NCI-H748 treated with DMSO at 0.1 percent for 48 hours (cell line): ENCODE measurements around the gene ERGIC1.

Experiments used
- DNase-seq: peaks from one replicate; lab custom pipeline; 2025; lab: John Stamatoyannopoulos, UW

Gene ERGIC1

DNA sequence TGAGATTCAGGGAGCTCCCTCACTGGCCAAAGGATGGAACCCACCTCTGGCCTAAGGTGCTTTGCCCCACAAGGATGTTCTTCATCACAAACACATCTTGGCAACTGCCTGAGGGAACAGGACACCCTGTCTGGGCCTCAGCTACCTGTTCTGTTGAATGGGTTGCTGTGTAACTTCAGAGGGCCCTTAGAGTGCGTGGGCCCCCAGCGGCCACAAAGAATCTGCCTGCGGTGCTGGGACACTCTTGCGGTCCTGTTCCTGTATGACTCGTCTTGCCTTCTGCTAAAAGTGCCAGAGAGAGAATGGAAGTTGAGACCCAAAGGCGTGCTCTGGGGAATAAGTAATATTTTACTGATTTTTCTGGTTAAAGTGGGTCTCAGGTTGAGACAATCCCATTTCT lies 111.1 kb downstream of the ERGIC1 start:
- DNase-seq, result no peak

DNA sequence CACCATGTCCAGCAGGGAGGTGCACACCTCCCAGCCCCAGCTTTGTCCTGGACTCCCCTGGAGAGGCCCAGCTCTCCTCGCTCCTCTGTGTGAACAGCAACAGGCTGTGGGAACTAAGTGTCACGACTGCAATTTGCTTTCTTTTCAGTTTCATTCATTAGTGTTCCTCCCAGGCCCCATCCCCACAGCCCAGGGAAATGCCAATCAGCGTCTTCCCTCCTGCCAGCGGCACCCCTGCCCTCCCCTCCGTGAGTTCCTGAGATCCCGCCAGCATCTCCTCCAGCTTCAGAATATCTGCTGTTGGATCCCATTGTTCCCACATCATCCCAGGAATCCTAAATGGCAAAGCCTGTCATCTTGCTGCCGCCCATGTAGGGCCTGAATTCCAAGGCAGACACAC lies 112.1 kb downstream of the ERGIC1 start:
- no peak for DNase-seq

DNA sequence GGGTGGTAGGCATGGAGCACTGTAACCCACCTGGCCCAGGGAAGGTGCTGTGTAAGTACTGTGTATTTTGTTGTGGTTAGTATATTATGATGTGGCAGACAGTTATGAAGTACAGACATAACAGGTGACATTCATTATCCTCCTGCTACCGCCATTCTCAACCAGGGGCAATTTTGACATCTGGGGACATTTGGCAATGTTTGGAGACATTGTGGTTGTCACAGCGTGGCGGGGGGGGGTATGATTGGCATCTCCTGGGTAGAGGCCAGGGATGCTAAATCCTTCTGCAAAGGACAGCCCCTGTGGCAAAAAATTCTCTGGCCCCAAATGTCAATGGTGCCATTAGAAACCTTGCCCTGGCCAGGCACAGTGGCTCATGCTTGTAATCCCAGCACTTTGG lies 115.4 kb downstream of the ERGIC1 start:
- no peak for DNase-seq

DNA sequence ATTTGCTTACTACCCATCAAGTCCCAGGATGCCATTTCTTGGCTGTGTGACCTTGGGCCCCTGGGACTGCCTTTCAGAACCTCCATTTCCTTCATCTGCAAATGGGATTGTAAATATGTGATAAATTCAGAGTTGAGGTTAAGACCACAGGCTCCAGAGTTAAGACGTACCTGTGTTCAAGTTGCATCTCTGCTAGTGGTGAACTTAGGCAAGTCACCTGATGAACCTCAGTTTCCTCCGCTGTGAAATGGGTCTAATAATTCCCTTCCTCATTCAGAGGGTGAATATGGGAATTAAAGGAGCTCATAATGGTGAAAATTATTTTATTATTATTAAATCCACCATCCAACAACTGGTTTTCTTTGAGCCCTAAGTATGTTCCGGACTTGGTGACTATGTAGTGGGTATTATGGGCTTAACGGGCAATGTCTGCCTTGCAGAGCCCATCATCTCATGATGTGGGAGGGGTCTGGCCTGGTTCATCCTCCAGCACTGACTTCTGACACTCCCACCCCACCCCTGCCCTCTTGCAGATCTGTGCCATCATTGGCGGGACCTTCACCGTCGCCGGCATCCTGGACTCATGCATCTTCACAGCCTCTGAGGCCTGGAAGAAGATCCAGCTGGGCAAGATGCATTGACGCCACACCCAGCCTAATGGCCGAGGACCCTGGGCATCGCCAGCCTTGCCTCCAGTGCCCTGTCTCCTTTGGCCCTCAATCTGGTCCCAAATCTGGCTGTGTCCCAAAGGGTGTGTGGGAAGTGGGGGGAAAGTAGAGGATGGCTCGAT lies 116.3 kb downstream of the ERGIC1 start:
- DNase-seq, result no peak

DNA sequence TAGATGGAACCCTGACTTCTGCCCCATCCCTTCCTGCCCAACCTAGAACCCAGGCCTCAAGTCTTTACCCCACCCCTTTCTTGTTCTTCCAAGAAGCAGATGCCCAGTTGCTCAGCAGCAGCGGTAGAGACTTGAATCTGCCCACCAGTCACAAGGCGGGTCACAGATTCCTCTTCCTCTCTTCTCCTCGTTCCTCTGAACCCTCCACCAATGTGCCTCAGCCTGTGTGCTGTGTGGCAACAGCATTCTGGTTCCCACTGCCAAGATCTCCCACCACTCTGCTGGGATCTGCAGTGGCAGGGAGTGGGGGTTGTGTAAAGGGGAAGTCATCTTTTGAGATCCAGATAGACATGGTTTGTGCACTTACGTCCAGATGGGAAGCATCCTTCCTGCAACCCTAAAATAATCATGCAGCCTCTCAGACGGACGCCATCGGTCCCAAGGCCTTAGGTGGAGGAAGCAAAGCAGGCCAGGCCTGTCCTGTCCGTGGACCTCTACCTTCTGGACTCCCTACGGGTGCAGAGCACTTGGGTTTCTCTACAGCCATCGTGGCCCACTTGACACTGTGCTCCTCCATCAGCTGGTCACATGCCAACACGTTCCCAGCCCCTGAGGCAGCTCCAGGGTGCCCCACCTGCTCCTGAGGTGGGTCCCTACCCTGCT lies 117.5 kb downstream of the ERGIC1 start:
- no peak for DNase-seq

DNA sequence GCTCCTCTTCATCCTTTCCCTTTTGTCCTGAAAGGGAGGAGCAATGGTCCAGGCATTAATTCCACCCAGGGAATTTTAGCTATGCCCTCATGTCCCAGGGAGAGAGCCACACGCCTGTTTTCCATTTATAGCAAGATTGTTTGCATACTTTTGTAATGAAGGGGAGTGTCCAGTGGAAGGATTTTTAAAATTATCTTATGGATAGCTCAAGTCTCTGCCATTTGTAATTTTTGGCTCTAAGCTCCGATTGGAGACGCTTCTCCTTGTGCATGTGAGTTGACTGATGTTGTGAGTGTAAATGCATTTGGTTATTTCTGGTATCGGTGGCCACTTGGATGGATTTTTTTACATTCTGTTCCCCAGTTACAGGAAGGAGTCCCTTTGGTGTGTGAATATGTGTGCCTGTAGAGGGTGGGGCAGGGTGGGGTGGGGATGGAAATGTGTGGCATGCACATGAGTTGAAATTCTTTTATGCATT lies 118.0 kb downstream of the ERGIC1 start:
- DNase-seq, result no peak

DNA sequence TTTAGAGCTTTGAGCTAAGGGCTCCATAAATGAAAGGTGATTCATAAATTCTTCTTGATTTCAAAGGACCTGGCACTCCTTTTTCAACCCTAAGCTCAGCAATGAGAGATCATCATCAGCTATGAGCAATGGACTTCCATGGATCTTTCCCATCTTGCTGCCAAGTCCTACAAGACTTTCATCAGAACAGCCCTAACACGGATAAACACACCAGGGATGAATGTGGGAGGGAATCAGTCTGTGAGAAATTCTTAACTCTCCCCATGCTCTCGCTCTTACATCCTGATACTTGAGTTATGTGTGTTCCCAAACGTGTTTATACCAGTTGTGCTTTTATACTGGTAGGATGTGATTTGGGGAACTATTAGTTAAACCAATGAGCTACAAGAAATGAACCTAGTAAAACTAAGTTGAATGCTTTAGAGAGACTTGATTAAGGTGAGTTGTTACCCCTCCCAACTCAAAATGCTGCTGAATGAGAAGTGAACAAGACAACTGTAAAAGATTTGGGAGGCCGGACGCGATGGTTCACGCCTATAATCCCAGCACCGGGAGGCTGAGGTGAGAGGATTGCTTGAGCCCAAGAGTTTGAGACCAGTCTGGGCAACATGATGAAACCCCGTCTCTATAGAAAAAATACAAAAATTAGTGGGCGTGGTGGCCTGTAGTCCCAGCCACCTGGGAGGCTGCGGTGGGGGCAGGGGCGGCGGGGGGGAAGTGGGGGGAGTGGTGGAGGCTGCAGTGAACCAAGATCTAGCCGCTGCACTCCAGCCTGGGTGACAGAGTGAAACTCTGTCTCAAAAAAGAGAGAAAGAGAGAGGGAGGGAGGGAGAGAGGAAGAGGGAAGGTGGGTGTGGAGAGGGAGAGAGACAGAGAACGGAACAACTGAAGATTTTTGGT lies 120.0 kb downstream of the ERGIC1 start:
- DNase-seq, result no peak

DNA sequence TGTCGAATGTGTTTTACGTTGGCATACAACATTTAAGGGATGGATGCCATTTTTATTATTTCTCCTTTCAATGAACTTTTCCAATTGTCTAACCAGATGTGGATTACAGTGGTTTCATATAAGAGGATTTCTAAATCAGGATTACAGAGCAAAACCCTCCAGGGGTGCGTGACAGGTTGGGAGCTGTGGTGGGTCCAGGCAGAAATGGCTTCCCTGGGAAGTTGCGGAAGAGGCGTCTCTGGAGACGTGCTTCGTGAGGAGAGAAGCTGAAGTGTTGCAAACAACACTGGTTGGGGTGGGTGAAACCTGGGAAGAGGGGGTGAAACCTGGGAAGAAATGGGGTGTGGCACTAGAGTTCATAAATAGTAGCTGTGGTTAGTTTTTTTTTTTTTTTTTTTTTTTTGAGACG lies 120.7 kb downstream of the ERGIC1 start:
- DNase-seq, result no peak

GRCh38 chr5:172956228-172956627 lies 122.2 kb downstream of the ERGIC1 start:
- no peak for DNase-seq

- DNase-seq, result no peak
These were observed 122.9 kb downstream of the ERGIC1 start for GRCh38 chr5:172956936-172957335.

DNA sequence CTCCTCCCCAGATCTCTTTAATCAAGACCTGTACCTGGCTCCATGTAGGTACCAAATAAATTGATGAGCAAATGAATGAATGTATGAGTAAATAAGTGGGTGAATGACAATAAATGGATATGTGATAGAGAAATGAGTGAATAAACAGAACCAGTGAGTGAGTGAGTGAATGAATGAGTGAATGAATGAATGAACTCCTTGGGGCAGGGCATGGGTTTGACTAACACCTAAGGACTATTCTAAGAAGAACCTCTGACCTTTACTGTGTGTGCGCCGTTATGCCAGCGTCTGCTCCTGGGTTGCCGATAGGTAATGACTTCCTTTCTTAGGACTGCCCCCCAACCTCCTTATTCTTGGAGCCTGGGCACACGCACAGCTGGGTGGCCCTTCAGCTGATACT lies 123.4 kb downstream of the ERGIC1 start:
- DNase-seq, result no peak

DNA sequence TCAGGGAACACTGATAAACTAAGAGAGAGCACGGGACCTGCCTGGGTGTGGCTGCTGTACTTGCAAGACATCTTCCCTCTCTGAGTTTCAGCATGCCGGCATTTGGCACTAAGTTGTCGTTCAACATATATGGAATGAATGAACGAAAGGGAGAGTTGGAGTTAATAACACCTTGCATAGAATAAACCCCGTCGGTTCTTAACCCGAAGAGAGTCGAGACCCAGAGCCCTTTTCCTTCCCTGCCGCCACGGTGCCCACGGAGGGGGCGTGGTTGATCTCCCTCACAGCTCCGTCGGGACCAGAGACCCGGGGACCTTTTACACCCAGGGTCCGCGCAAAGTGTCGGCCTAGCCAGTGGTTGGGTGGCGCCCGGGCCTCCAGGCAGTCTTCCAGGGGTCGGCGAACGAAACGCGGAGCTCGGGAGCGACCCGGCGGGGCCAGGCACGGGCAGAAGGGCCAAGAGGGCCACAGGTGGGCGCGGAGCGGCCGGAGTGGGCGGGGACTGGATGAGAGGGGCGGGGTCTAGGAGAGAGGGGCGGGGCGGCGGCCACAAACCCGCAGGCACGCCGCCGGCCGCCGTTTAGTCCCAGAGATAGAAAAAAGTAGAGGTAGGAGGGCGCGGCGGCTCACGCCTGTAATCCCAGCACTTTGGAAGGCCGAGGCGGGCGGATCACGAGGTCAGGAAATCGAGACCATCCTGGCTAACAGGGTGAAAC lies 124.4 kb downstream of the ERGIC1 start:
- DNase-seq, result peak; percentile 44

GRCh38 chr5:172959824-172960799 lies 126.1 kb downstream of the ERGIC1 start:
- DNase-seq, result no peak

DNA sequence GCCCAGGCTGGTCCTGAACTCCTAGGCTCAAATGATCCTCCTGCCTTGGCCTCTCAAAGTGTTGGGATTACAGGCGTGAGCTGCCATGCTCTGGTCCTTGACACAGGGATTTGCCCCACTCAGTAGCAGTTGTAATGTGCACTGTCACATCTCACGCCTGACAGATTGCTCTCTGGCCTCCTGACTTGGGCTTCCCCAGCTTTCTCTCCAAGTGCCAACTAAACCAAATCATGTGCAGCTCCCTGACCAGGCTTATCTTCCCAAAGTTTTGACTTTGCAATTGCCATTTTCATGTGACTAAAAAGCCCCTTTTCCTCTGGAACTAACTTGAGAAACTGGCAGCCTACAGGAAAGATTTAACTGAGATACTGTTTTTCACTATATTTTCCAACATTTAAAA lies 135.9 kb downstream of the ERGIC1 start:
- no peak for DNase-seq

DNA sequence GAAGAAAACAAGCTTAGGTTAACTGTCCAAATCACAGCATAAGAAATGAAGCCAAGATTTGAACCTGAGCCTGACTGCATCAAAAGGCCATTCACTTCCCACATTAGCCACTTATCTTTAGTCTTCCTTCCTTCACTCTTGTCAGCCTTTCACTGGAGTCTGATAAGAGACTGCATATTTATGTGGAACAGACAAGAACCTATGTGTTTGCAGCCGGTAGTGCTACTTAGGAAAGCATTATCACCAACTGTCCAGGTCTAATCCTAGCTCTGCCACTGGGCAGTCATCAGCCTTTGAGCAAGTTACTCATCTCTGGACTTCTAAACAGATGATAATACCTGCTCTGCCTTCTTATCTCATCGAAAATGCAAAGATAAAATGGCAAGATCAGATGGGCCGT lies 137.4 kb downstream of the ERGIC1 start:
- DNase-seq, result no peak

DNA sequence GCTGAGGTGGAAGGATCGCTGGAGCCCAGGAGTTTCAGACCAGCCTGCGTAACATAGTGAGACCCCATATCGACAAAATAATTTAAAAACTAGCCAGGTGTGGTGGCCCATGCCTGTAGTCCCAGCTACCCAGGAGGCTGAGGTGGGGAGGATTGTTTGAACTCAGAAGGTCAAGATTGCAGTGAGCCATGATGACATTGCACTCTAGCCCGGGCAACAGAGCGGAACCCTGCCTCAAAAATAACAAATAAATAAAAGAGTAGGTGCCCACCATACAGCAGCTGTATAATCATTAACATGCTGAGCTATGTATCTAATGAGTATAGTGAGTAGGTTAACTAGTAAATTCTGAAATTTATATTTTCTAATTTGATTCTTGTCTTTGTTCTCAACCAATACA lies 138.5 kb downstream of the ERGIC1 start:
- DNase-seq, result no peak

GRCh38 chr5:172973127-172973916 lies 139.3 kb downstream of the ERGIC1 start:
- DNase-seq, result no peak

DNA sequence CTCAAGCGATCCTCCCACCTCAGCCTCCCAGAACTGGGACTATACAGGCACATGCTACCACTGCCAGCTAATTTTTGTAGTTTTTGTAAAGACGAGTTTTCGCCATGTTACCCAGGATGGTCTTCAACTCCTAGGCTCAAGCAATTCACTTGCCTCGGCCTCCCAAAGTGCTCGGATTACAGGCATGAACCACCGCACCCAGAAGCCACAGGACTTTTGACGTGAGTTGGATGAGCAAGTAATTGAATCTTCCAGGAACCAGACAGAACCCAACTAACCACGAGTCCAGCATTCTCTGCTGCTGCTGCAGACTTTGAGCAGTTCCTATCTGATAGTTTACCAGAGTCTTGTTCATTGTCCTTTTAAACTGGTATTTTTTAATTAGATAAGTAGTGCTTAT lies 139.9 kb downstream of the ERGIC1 start:
- no peak for DNase-seq

DNA sequence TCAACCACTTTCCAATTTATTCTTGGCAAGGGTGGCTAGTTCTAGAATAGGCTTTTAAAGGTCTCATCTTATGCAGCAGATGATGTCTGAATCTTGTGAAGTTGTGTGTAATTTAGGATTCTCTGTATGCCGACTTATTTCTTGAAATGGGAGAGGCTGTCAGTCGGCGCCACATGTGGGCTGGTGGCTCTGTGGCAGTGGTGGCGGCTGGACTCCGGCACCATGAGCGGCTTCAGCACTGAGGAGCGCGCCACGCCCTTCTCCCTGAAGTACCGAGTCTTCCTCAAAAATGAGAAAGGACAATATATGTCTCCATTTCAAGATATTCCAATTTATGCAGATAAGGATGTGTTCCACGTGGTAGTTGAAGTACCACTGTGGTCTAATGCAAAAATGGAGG lies 141.2 kb downstream of the ERGIC1 start:
- DNase-seq, result no peak

DNA sequence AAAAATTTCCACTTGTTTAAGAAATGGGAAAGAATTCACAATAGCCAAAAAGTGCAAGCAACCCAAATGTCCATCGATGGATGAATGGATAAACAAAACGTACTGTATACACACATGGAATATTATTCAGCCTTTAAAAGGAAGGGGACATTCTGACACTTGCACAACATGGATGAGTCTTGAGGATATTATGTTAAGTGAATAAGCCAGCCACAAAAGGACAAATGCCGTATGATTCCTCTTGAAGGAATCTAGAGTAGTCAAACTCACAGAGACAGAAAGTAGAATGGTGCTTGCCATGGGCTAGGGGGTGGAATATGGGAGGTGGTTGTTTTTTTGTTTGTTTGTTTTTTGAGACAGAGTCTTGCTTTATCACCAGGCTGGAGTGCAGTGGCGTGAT lies 145.7 kb downstream of the ERGIC1 start:
- DNase-seq, result no peak
